ENCODE measurements around the gene MRPS11.

MRPS11 gene

DNA sequence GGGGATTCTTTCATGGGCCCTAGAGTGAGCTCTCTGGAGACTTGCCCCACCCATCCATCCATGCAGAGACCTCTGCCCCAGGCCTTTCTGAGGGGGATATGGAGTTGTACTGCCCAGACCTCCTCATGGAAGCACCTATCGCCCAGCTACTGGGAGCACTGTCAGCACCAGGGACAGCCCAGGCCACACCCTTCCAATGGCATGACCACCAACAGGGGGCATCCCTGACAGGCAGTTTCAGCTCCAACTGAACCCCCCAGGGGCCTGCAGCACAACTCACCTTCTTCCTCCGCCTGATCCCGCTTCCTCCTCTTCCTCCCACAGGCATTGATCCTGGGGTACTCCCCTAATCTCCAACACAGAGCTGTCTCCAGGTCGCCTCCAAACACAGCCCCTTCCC, 21.8 kb downstream of the MRPS11 start:
- in situ Hi-C loops (cut with MboI; ENCODE audit: low sequenced_read_pairs, unreplicated experiment) = no loop called here
- TF ChIP-seq, protein P1, sequence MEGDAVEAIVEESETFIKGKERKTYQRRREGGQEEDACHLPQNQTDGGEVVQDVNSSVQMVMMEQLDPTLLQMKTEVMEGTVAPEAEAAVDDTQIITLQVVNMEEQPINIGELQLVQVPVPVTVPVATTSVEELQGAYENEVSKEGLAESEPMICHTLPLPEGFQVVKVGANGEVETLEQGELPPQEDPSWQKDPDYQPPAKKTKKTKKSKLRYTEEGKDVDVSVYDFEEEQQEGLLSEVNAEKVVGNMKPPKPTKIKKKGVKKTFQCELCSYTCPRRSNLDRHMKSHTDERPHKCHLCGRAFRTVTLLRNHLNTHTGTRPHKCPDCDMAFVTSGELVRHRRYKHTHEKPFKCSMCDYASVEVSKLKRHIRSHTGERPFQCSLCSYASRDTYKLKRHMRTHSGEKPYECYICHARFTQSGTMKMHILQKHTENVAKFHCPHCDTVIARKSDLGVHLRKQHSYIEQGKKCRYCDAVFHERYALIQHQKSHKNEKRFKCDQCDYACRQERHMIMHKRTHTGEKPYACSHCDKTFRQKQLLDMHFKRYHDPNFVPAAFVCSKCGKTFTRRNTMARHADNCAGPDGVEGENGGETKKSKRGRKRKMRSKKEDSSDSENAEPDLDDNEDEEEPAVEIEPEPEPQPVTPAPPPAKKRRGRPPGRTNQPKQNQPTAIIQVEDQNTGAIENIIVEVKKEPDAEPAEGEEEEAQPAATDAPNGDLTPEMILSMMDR (IDR thresholded peaks at IDR 0.05; ENCODE audit: borderline replicate concordance, control extremely low read depth, extremely low read depth, insufficient read depth, missing control alignments) = no peak
- no peak for DNase-seq (ENCODE audit: low spot score)

DNA sequence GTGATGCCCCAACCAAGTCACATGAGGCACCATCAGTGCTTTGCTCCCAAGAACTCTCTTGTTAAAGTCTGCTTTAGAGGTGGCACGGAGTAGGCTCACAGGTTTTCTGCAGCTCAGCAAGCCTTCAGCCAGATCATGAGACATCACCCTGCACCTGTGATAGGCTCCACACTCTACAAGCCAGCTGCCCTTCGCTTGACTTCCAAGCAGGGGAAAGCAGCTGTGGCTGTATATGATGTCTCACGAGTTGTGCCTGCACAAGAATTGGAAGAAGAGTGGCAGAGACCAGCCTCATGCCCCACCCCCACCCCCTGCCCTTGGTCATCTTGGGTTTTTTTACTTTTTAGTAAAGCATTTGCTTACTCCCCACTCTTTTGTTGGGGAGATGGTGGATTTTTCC, 22.5 kb downstream of the MRPS11 start:
- TF ChIP-seq, protein P1 (IDR thresholded peaks at IDR 0.05; ENCODE audit: borderline replicate concordance, control extremely low read depth, extremely low read depth, insufficient read depth, missing control alignments) = no peak
- DNase-seq (ENCODE audit: low spot score) = no peak
- in situ Hi-C loops (cut with MboI; ENCODE audit: low sequenced_read_pairs, unreplicated experiment) = no loop called here

DNA sequence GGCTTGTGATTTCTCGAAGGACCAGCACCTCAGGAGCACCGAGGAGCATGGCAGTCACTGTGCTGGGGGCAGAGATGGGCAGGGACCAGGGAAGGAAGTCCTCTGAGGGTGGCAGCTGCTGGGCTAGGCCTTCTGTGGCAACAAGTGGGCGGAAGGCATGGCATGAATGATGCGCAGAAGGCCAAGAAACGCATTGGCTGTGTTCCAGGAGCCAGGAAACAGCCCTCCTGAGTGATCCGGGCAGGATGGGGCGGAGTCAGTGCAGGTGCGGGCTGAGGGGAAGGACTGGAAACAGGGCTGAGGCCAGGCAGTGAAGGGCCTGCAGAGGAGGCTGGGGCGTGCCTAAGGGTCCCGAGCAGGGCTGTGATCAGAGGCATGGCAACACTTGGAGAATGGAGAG, 23.6 kb downstream of the MRPS11 start:
- in situ Hi-C loops (cut with MboI; ENCODE audit: low sequenced_read_pairs, unreplicated experiment) = no loop called here
- TF ChIP-seq, protein P1 (IDR thresholded peaks at IDR 0.05; ENCODE audit: borderline replicate concordance, control extremely low read depth, extremely low read depth, insufficient read depth, missing control alignments) = no peak
- no peak for DNase-seq (ENCODE audit: low spot score)

DNA sequence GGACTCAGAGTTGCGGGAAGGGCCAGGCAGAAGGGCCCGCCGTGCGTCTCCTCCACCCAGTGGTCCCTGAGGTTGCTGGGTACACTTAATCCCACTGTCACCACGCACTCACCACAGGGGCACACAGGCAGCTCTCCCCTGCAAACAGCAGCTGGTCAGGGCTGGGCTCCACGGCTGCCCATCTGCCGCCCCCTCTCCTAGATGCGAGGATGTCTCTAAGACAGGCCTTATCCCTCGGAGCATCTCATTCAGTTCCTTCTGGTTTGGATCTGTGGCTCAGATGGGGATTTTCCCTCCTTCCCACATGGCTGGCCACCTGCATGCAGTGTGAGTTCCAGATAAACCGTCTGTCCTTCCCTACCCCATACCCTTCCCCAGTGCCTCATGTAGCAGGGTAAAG, 26.3 kb downstream of the MRPS11 start:
- no peak for DNase-seq (ENCODE audit: low spot score)
- in situ Hi-C loops (cut with MboI; ENCODE audit: low sequenced_read_pairs, unreplicated experiment) = no loop called here
- TF ChIP-seq, protein P1 (IDR thresholded peaks at IDR 0.05; ENCODE audit: borderline replicate concordance, control extremely low read depth, extremely low read depth, insufficient read depth, missing control alignments) = no peak

DNA sequence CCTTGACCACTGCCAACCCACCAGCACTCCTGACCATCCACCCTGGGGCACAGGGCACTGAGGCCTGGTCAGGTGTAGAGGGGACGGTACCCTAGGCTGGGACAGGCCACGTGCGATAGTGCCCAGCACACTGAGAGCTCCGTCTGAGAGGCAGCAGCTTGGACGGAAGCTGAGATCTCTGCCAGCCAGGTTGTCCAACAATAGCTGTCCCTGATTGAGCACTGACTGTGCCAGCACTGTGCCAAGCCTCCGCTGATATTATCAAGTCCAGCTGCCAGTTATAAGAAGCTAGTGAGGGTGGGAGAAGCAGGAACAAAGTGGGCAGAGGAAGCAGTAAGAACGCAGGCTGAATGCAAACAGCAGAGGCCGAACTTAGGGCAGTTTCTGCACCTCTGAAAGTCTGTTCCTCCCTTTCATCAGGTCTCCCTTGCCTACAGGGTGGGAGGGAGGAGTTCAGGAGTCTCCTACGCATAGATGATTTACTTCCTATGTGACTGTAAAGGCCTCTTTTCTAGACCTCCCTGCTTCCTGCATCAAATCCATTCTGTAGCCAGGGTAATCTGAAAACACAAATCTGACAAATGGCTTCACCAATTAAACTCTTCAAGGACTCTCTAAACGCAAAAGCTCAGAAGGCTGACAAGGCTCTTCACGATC, 29.7 kb downstream of the MRPS11 start:
- in situ Hi-C loops (cut with MboI; ENCODE audit: low sequenced_read_pairs, unreplicated experiment) = no loop called here
- TF ChIP-seq, protein P1 (IDR thresholded peaks at IDR 0.05; ENCODE audit: borderline replicate concordance, control extremely low read depth, extremely low read depth, insufficient read depth, missing control alignments) = no peak
- DNase-seq (ENCODE audit: low spot score) = no peak

DNA sequence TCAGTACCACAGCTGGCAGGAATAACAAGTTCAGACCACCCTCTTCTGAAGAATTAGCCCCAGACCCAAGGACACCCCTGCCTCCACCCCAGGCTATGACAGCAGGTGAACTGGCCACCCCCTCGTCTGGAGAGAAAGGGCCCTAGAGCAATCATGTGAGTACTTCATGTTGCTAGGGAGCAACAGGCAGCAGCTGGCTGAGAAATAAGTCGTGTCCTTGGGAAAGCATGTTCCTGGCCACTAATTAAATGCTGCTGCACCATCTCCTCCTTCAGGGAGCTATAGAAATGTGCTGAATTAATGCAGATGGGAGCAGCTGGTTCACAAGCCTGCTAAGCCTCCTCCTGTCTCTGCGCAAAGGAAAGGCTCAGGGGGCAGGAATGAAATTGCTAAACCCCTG, 31.5 kb downstream of the MRPS11 start:
- in situ Hi-C loops (cut with MboI; ENCODE audit: low sequenced_read_pairs, unreplicated experiment) = no loop called here
- no peak for DNase-seq (ENCODE audit: low spot score)
- TF ChIP-seq, protein P1 (IDR thresholded peaks at IDR 0.05; ENCODE audit: borderline replicate concordance, control extremely low read depth, extremely low read depth, insufficient read depth, missing control alignments) = no peak

Measured in GM13976 (cell line).